ENCODE data around the gene PBRM1. TPM values are rescaled to one million over a fixed set of nuclear protein-coding genes. Genes with fewer than 3 reads are reported as not detected.

PBRM1 gene
- total and polyA plus RNA-seq, 2 donors (not counting 1 experiment from before 2014, with no cell fraction given): 16.8 to 85.9 TPM

DNA sequence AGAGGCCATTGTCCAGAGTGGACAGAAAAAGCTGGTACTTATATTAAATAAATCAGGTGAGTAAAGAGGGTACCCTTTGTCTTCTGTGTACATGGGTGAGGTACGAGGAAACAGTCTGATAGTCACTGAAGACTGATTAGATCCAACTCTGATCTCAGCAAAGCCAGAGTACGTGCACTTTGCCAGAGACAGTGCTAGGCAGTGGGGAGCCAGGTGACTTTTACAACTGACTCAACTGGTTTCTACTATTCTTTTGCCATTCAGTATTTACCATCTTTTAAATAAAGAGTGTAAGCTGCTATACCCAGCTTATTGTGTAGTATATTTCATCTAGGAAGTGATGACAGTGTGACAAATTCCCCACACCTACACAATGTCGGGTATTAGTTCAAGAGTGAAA is 3.4 kb upstream of the PBRM1 start:
- ChIA-PET POLR2A (no interaction called here), CTCF (no interaction called here)
- peaks cover 18 to 20% of the 10 kb centered on the region in 2 donors for H3K4me1 ChIP-seq (ENCODE audit: control insufficient read depth in 2 of 2, insufficient read depth in 2 of 2, low read length in 2 of 2)
- H3K27ac ChIP-seq (ENCODE audit: low read length in 2 of 2): peak overlapping the region in 1 of 2 donors; percentile 32
- peaks cover 25% of the 10 kb centered on the region for H4K20me1 ChIP-seq (ENCODE audit: control insufficient read depth, insufficient read depth, low read length, poor library complexity, severe bottlenecking)
- Mint-ChIP-seq H3K4me3 (no peak overlapping the region), H3K9me3 (ENCODE audit: insufficient read depth) (no peaks in the 10 kb centered on the region), H3K4me1 (peaks cover 24% of the 10 kb centered on the region), H3K27me3 (no peaks in the 10 kb centered on the region), H3K27ac (no peak overlapping the region)
- DNase-seq: no peak
- 100% methylated on average over 1 of the region's 3 CpGs for WGBS (ENCODE audit: insufficient coverage)
- no peak overlapping the region for H3K4me2 ChIP-seq (replicated peaks; ENCODE audit: low read depth, low read length, poor library complexity, severe bottlenecking)
- H3K36me3 ChIP-seq (replicated peaks in 1 of 2; ENCODE audit: control extremely low read depth in 1 of 2, control insufficient read depth in 1 of 2, extremely low read depth in 1 of 2, insufficient read depth in 2 of 2, low read length in 1 of 2): peaks cover 4 to 67% of the 10 kb centered on the region in 2 experiments
- H3K79me2 ChIP-seq (ENCODE audit: control insufficient read depth, insufficient read depth, low read length): peaks cover 33% of the 10 kb centered on the region
- H3K9me3 ChIP-seq (ENCODE audit: control extremely low read depth in 1 of 3, control insufficient read depth in 2 of 3, insufficient read depth in 1 of 3, low read length in 2 of 3): no peaks in the 10 kb centered on the region
- no peak overlapping the region for H2AFZ ChIP-seq (ENCODE audit: insufficient read depth, low read depth, low read length, poor library complexity, severe bottlenecking)
- intact Hi-C loops (cut with micrococcal nuclease): loop anchor here (5.0 kb wide), 3 partner anchors 232 to 658 kb away; partner anchors contain the start of genes DCP1A, NISCH and RFT1
- TF ChIP-seq, protein P1, sequence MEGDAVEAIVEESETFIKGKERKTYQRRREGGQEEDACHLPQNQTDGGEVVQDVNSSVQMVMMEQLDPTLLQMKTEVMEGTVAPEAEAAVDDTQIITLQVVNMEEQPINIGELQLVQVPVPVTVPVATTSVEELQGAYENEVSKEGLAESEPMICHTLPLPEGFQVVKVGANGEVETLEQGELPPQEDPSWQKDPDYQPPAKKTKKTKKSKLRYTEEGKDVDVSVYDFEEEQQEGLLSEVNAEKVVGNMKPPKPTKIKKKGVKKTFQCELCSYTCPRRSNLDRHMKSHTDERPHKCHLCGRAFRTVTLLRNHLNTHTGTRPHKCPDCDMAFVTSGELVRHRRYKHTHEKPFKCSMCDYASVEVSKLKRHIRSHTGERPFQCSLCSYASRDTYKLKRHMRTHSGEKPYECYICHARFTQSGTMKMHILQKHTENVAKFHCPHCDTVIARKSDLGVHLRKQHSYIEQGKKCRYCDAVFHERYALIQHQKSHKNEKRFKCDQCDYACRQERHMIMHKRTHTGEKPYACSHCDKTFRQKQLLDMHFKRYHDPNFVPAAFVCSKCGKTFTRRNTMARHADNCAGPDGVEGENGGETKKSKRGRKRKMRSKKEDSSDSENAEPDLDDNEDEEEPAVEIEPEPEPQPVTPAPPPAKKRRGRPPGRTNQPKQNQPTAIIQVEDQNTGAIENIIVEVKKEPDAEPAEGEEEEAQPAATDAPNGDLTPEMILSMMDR (IDR thresholded peaks at IDR 0.05): no peak
- H3K9ac ChIP-seq (ENCODE audit: low read length): no peak overlapping the region
- no peak overlapping the region for H3K4me3 ChIP-seq (ENCODE audit: control extremely low read depth in 1 of 5, extremely low read depth in 1 of 5, insufficient read depth in 1 of 5, low read depth in 2 of 5, low read length in 4 of 5)
- no peaks in the 10 kb centered on the region for H3K27me3 ChIP-seq (replicated peaks in 1 of 4; ENCODE audit: control extremely low read depth in 1 of 4, control insufficient read depth in 3 of 4, insufficient read depth in 4 of 4, low read length in 3 of 4)
- ATAC-seq (ENCODE audit: low read depth): no peak

DNA sequence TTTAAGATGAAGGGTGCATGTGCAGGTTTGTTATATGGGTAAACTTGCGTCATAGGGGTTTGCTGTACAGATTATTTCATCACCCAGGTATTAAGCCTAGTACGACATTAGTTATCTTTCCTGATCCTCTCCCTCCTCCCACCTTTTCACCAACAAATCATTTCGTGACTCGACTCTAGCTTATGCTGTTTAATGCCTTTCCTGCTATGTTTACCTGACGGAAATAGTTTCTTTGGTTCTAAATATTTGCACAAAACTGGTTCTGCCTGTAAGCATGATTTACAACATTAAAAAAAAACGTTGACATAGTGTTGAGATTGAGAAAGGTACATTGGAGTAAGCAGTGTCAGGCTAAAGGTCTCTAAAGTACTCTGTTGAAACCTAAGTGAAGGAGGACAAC is 2.6 kb upstream of the PBRM1 start:
- DNase-seq: no peak
- Mint-ChIP-seq H3K4me1 (peaks cover 25% of the 10 kb centered on the region), H3K27me3 (no peaks in the 10 kb centered on the region), H3K4me3 (no peak overlapping the region), H3K9me3 (ENCODE audit: insufficient read depth) (no peaks in the 10 kb centered on the region), H3K27ac (no peak overlapping the region)
- no peak for ATAC-seq (ENCODE audit: low read depth)
- ChIA-PET POLR2A (no interaction called here), CTCF (interaction anchor here (0.6 kb wide), 1 partner anchor 11 kb away, joined by 3 read pairs; no protein-coding TSS in a partner anchor)
- Histone ChIP-seq H3K79me2 (ENCODE audit: control insufficient read depth, insufficient read depth, low read length) (peaks cover 42% of the 10 kb centered on the region), H3K9ac (ENCODE audit: low read length) (no peak overlapping the region), H3K4me1 (ENCODE audit: control insufficient read depth in 2 of 2, insufficient read depth in 2 of 2, low read length in 2 of 2) (peaks cover 18 to 20% of the 10 kb centered on the region in 2 donors), H3K36me3 (replicated peaks in 1 of 2; ENCODE audit: control extremely low read depth in 1 of 2, control insufficient read depth in 1 of 2, extremely low read depth in 1 of 2, insufficient read depth in 2 of 2, low read length in 1 of 2) (peaks cover 1 to 59% of the 10 kb centered on the region in 2 experiments), H3K27ac (ENCODE audit: low read length in 2 of 2) (peak overlapping the region in 1 of 2 donors; percentile 97), H3K4me3 (ENCODE audit: control extremely low read depth in 1 of 5, extremely low read depth in 1 of 5, insufficient read depth in 1 of 5, low read depth in 2 of 5, low read length in 4 of 5) (no peak overlapping the region), H3K4me2 (replicated peaks; ENCODE audit: low read depth, low read length, poor library complexity, severe bottlenecking) (no peak overlapping the region), H3K9me3 (ENCODE audit: control extremely low read depth in 1 of 3, control insufficient read depth in 2 of 3, insufficient read depth in 1 of 3, low read length in 2 of 3) (no peaks in the 10 kb centered on the region), H2AFZ (ENCODE audit: insufficient read depth, low read depth, low read length, poor library complexity, severe bottlenecking) (no peak overlapping the region), H3K27me3 (replicated peaks in 1 of 4; ENCODE audit: control extremely low read depth in 1 of 4, control insufficient read depth in 3 of 4, insufficient read depth in 4 of 4, low read length in 3 of 4) (no peaks in the 10 kb centered on the region), H4K20me1 (ENCODE audit: control insufficient read depth, insufficient read depth, low read length, poor library complexity, severe bottlenecking) (peaks cover 25% of the 10 kb centered on the region)
- TF ChIP-seq, protein P1 (IDR thresholded peaks at IDR 0.05): no peak
- TF ChIP-seq EZH2 (IDR thresholded peaks at IDR 0.05; ENCODE audit: borderline replicate concordance, insufficient read depth, low read depth, low read length, poor library complexity, severe bottlenecking): no peak
- intact Hi-C loops (cut with micrococcal nuclease): loop anchor here (5.0 kb wide), 3 partner anchors 231 to 659 kb away; partner anchors contain the start of genes DCP1A, NISCH and RFT1
- no CpG with 5 or more reads among the region's 6 CpGs for WGBS (ENCODE audit: insufficient coverage)
